Panc1 (cell line): ENCODE measurements around the gene RHBDF1.

Experiments used
- CTCF ChIP-seq: fragments of 450-650 bp; IDR thresholded peaks from 2 replicates; pipeline ENCODE4 v1.5.1; 2017; ENCODE audit warnings: mild to moderate bottlenecking
- POLR2AphosphoS5 ChIP-seq: IDR thresholded peaks from 2 replicates; pipeline ENCODE4 v1.6.1; 2012; ENCODE audit warnings: mild to moderate bottlenecking, low read depth, low read length, moderate library complexity
- SIN3A ChIP-seq: IDR thresholded peaks from 2 replicates; pipeline ENCODE4 v1.6.1; 2012; ENCODE audit warnings: low read depth, mild to moderate bottlenecking, low read length, moderate library complexity, borderline replicate concordance; ENCODE audit not compliant: insufficient read depth
- TCF7L2 ChIP-seq: IDR thresholded peaks from 2 replicates; pipeline ENCODE4 v1.6.1; 2011; ENCODE audit warnings: mild to moderate bottlenecking, low read depth, low read length, inconsistent platforms

GRCh38 chr16:45454-45853 lies 27.0 kb downstream of the RHBDF1 start:
- TF ChIP-seq CTCF (no peak), TCF7L2 (no peak), POLR2AphosphoS5 (no peak), SIN3A (no peak)
